Stimulated activated CD4-positive, alpha-beta T cell treated with anti-CD3 and anti-CD28 coated beads, TNF-alpha, amount 100 ng/mL, for 1 hour (primary cell): ENCODE results near the gene GLTP.
A peak's percentile ranks its signal among the peaks of the same experiment; 100 is the strongest.
"Not testable (repeated sequence)": the region's sequence is repeated elsewhere in the genome, so short reads cannot be mapped to it uniquely, and the experiment has no call there.

Source experiments
- DNase-seq, 3 donors: peaks; one replicate each; pipeline ENCODE4 v3.0.0-alpha.2; 2020; ENCODE audit warnings: low read depth in 3 of 3, low spot score in 1 of 3

GLTP gene

GRCh38 chr12:109880043-109880931 is at the start of gene GLTP:
TSS of gene GLTP (minus strand) at chr12:109880541. CDS start at chr12:109880374, 167 bp downstream.
- peak; percentile 69 to 85 (median 84) for DNase-seq

GRCh38 chr12:109929326-109929725 is 49.0 kb upstream of the GLTP start:
- not testable (repeated sequence) for DNase-seq

GRCh38 chr12:109928058-109928656 is 47.8 kb upstream of the GLTP start:
- DNase-seq = no peak

- DNase-seq = no peak
Observed at GRCh38 chr12:109927622-109928021, 47.3 kb upstream of the GLTP start.

GRCh38 chr12:109926488-109927210 is 46.3 kb upstream of the GLTP start:
- DNase-seq = no peak

GRCh38 chr12:109926016-109926415 is 45.7 kb upstream of the GLTP start:
- DNase-seq = no peak

GRCh38 chr12:109925185-109925840 is 45.0 kb upstream of the GLTP start:
- DNase-seq = no peak

GRCh38 chr12:109923481-109924245 is 43.3 kb upstream of the GLTP start:
- DNase-seq = no peak

- no peak for DNase-seq
Observed at GRCh38 chr12:109923038-109923437, 42.7 kb upstream of the GLTP start.

- DNase-seq = no peak
Observed at GRCh38 chr12:109921982-109922381, 41.6 kb upstream of the GLTP start.

GRCh38 chr12:109920261-109920780 is 40.0 kb upstream of the GLTP start:
- DNase-seq = no peak

GRCh38 chr12:109919456-109919855 is 39.1 kb upstream of the GLTP start:
- DNase-seq = no peak

GRCh38 chr12:109916045-109916444 is 35.7 kb upstream of the GLTP start:
- DNase-seq = no peak

GRCh38 chr12:109915171-109916040 is 35.1 kb upstream of the GLTP start:
- DNase-seq = no peak

GRCh38 chr12:109914461-109914860 is 34.1 kb upstream of the GLTP start:
- no peak for DNase-seq

GRCh38 chr12:109912855-109913321 is 32.5 kb upstream of the GLTP start:
- no peak for DNase-seq

- DNase-seq = no peak
Observed at GRCh38 chr12:109910969-109911348, 30.6 kb upstream of the GLTP start.

GRCh38 chr12:109910254-109910968 is 30.1 kb upstream of the GLTP start:
- no peak for DNase-seq

- DNase-seq = no peak
Observed at GRCh38 chr12:109905301-109905700, 25.0 kb upstream of the GLTP start.
